Chondrocyte (in vitro differentiated cells): Measurements from ENCODE around the gene SLC7A6OS. TPM values are rescaled to one million over a fixed set of nuclear protein-coding genes. Genes with fewer than 3 reads are reported as not detected.

ENCODE experiments used
- DNase-seq: peaks from one replicate; pipeline ENCODE4 v3.0.0; 2021; ENCODE audit warnings: mixed read lengths, low spot score
- H3K27ac Mint-ChIP-seq: one replicate; pipeline ENCODE4 v1.8.0; 2021; ENCODE audit warnings: mild to moderate bottlenecking, moderate library complexity, mixed read lengths; ENCODE audit not compliant: unreplicated experiment
- H3K27me3 Mint-ChIP-seq: 2 replicates; pipeline ENCODE4 v1.8.0; 2021; ENCODE audit warnings: low read depth, mixed read lengths
- H3K36me3 Mint-ChIP-seq: 2 replicates; pipeline ENCODE4 v1.8.0; 2021; ENCODE audit warnings: low read depth, mixed read lengths
- H3K4me1 Mint-ChIP-seq: 2 replicates; pipeline ENCODE4 v1.8.0; 2021; ENCODE audit warnings: low read depth, mild to moderate bottlenecking, mixed read lengths
- H3K4me3 Mint-ChIP-seq: one replicate; pipeline ENCODE4 v1.8.0; 2021; ENCODE audit warnings: mild to moderate bottlenecking, moderate library complexity, mixed read lengths; ENCODE audit not compliant: unreplicated experiment
- H3K9me3 Mint-ChIP-seq: 2 replicates; pipeline ENCODE4 v1.8.0; 2021; ENCODE audit warnings: low read depth, mixed read lengths
- total RNA-seq: library from RNA; stranded (reverse); gene quantifications from 3 replicates; pipeline ENCODE4 v1.2.1, GENCODE V29; 2021
- TF ChIP-seq, protein P1 (sequence below): fragments of 200-600 bp; sonication (generic); IDR thresholded peaks from 2 replicates; pipeline ENCODE4 v1.5.0; 2021; ENCODE audit warnings: antibody characterized with exemption, mild to moderate bottlenecking, moderate library complexity

SLC7A6OS gene
- total RNA-seq, 1 donor from 2014 or later: 9.5 TPM

DNA sequence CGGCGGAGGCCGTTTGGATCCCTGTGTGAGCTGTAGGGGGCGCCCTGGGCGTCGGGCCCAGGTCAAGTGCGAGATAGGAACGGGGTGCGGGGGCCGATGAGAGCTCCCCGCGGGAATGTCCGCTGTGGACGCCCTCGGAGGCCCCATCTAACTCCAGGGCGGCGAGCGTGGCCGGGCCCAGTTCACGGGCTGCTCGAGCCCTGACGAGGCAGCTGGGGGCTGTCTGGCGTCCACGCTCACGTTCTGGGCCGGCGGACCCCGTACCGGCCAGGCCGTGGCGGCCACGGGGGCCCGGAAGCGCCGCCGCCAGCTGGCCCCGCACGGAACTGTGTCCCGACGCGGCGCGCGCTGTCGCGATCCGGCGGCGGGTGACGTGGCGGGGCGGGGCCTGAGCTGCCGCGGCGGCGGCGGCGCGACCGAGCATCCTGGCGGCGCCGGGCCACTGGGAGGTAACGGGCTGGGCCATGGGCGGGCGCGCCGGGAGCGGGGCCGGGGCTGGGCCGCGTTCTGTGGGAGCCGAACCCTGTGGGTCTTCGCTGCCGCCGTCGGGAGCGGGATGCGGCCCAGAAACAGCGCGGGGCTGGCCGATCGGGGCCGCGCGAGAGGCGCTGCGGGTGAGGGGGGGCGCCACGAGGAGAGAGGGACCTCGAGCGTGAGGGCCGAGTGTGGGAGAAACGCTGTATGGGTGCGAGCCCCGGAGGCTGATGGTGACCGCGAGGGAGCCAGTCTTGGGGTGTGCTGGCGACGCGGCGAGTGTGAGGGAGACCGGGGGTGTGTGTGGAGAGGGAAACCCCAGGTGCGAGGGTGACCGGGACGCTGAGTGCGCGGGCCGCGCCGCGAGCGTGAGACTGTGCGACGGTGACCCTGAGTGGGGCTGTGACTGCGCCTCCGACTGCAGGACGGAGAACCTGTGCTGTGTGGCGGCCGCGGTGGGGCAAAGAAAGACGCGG is 46.3 kb downstream of the SLC7A6OS start, which contains the start of gene SLC7A6:
Gene SLC7A6, plus strand, starts transcription at position 399 of the 950 bp plus-strand sequence. CDS start 10,201 bp downstream, outside the sequence.
- DNase-seq: no peak
- TF ChIP-seq, protein P1, sequence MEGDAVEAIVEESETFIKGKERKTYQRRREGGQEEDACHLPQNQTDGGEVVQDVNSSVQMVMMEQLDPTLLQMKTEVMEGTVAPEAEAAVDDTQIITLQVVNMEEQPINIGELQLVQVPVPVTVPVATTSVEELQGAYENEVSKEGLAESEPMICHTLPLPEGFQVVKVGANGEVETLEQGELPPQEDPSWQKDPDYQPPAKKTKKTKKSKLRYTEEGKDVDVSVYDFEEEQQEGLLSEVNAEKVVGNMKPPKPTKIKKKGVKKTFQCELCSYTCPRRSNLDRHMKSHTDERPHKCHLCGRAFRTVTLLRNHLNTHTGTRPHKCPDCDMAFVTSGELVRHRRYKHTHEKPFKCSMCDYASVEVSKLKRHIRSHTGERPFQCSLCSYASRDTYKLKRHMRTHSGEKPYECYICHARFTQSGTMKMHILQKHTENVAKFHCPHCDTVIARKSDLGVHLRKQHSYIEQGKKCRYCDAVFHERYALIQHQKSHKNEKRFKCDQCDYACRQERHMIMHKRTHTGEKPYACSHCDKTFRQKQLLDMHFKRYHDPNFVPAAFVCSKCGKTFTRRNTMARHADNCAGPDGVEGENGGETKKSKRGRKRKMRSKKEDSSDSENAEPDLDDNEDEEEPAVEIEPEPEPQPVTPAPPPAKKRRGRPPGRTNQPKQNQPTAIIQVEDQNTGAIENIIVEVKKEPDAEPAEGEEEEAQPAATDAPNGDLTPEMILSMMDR: peak; percentile 90

DNA sequence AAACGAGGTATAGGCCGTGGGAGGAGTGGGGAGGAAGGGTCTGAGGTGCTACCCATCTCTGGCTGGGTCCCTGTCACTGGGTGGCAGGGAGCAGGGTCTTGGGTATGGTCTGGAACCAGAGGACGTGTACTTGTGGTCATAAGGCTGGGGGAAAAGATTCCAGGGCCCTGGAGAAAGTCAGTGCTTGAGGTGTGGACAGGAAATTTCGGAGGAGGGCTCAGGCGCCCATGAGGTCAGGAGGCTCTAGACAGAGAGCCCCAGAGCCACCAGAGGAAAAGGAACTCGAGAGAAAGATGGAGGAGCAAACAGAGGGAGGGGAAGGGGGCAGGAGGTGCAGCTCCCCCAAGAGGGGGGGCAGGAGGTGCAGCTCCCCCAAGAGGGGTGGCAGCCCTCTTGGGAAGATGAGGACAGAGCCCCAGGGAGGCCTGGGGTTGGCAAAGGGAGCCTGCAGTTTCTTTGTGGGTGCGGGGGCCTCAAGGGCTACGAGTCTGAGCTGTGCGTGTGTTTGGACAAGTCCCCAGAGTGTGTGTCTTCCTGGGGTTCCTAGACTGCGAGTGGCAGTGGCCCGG is 47.1 kb downstream of the SLC7A6OS start:
- Mint-ChIP-seq H3K4me3 (peak overlapping the region; percentile 96), H3K4me1 (peaks cover 37% of the 10 kb centered on the region), H3K36me3 (peaks cover 3% of the 10 kb centered on the region), H3K9me3 (no peaks in the 10 kb centered on the region), H3K27me3 (no peaks in the 10 kb centered on the region), H3K27ac (peak overlapping the region; percentile 100)
- no peak for DNase-seq
- TF ChIP-seq, protein P1: no peak

More for the DNA sequence above, 46.3 kb downstream of the SLC7A6OS start, which contains the start of gene SLC7A6:
- Mint-ChIP-seq H3K4me3 (peak within 1 kb of the TSS; percentile 96), H3K36me3 (peaks cover 2% of the 10 kb centered on the region), H3K9me3 (no peaks in the 10 kb centered on the region), H3K4me1 (peaks cover 43% of the 10 kb centered on the region), H3K27ac (peak within 1 kb of the TSS; percentile 100), H3K27me3 (no peaks in the 10 kb centered on the region)

DNA sequence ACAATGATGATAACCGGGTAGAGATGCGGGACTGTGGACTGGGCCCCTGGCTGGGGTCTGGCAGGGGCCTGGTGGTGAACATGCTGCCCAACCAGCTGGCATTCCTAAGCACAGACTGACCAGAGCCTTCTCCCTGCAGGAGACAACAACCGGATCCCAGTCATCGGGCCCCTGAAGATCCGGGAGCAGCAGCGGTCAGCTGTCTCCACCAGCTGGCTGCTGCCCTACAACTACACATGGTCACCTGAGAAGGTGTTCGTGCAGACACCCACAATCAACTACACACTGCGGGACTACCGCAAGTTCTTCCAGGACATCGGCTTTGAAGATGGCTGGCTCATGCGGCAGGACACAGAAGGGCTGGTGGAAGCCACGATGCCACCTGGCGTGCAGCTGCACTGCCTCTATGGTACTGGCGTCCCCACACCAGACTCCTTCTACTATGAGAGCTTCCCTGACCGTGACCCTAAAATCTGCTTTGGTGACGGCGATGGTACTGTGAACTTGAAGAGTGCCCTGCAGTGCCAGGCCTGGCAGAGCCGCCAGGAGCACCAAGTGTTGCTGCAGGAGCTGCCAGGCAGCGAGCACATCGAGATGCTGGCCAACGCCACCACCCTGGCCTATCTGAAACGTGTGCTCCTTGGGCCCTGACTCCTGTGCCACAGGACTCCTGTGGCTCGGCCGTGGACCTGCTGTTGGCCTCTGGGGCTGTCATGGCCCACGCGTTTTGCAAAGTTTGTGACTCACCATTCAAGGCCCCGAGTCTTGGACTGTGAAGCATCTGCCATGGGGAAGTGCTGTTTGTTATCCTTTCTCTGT is 51.5 kb downstream of the SLC7A6OS start:
- H3K9me3 Mint-ChIP-seq: no peaks in the 10 kb centered on the region
- peaks cover 25% of the 10 kb centered on the region for H3K4me1 Mint-ChIP-seq
- H3K4me3 Mint-ChIP-seq: no peak overlapping the region
- no peak overlapping the region for H3K27ac Mint-ChIP-seq
- no peaks in the 10 kb centered on the region for H3K27me3 Mint-ChIP-seq
- no peak for DNase-seq
- peaks cover 7% of the 10 kb centered on the region for H3K36me3 Mint-ChIP-seq
- TF ChIP-seq, protein P1: no peak

DNA sequence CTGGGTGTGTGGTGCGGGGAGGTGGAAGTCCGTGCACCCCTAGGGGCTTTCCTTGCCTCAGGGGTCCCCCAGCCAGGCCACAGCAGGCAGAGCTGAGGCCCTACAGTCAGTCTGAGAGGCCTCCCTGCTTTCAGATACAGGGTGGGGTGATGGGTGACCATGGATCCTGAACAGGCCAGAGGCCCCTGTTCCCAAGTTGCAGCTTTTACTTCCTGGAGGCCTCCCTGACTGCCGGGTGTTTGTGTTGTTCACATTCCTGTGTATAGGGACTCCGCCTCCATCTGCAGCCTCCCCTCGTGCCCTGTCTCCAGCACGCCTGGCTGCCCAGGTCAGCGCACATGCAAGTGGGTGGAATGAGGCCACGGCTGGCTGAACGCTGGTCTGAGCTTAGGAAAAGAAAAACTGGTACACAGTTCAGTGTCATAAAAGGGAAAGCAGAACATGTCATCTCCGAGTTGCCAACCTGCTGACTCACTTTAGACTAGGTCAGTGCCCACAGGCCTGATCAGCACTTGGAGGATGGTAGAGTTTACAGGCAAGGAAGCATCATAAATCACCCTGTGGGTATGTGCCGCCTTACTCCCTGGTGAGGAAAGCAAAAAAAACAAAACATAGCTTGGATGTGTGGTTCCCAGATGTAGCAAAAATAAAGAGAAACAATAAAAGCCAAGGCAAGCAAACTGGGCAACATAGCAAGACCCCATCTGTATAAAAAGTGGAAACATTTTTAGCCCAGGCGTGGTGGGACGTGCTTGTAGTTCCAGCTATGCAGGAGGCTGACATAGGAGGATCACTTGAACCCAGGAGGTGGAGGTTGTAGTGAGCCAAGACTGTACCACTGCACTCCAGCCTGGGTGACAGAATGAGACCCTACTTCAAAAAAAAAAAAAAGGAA is 52.6 kb downstream of the SLC7A6OS start:
- Mint-ChIP-seq H3K36me3 (peaks cover 7% of the 10 kb centered on the region), H3K27ac (peak overlapping the region; percentile 91), H3K27me3 (no peaks in the 10 kb centered on the region), H3K4me3 (no peak overlapping the region), H3K9me3 (no peaks in the 10 kb centered on the region), H3K4me1 (peaks cover 17% of the 10 kb centered on the region)
- DNase-seq: no peak
- TF ChIP-seq, protein P1: no peak
